Fibroblast of lung (primary cell): Measurements from ENCODE around the gene SMIM36. TPM values are rescaled to one million over a fixed set of nuclear protein-coding genes. Genes with fewer than 3 reads are reported as not detected.

ENCODE experiments used
- DNase-seq, 2 donors: peaks; one replicate each; pipeline versions ENCODE4 v3.0.0 to v3.0.0-alpha.2; 2010; ENCODE audit warnings: low read depth in 2 of 2
- H2AFZ ChIP-seq: 2 replicates; pipeline ENCODE4 v1.5.1; 2012; ENCODE audit warnings: low read length, control low read depth, inconsistent platforms
- H3K27ac ChIP-seq: 2 replicates; pipeline ENCODE4 v1.5.1; 2011; ENCODE audit warnings: low read length, control low read depth; ENCODE audit not compliant: insufficient read depth
- H3K27me3 ChIP-seq: 2 replicates; pipeline ENCODE4 v1.5.1; 2011; ENCODE audit warnings: mild to moderate bottlenecking, low read length; ENCODE audit not compliant: control insufficient read depth, insufficient read depth
- H3K36me3 ChIP-seq: 2 replicates; pipeline ENCODE4 v1.5.1; 2011; ENCODE audit warnings: low read length; ENCODE audit not compliant: control insufficient read depth, insufficient read depth
- H3K4me1 ChIP-seq: 2 replicates; pipeline ENCODE4 v1.5.1; 2011; ENCODE audit warnings: low read length; ENCODE audit not compliant: control insufficient read depth, insufficient read depth; ENCODE audit errors: extremely low read depth
- H3K4me2 ChIP-seq: 2 replicates; pipeline ENCODE4 v1.5.1; 2011; ENCODE audit warnings: low read length, control low read depth; ENCODE audit not compliant: insufficient read depth; ENCODE audit errors: extremely low read depth
- H3K4me3 ChIP-seq, 4 experiments: fragments of 200-600 bp in 1 of 4; sonication (generic) in 1 of 4; replicated peaks in 1 of 4; 2 replicates each; pipeline ENCODE4 v1.5.1; 2011 to 2016; ENCODE audit warnings: low read length in 4 of 4, low read depth in 3 of 4, mild to moderate bottlenecking in 3 of 4, control low read depth in 2 of 4, inconsistent platforms in 1 of 4, mixed read lengths in 1 of 4; ENCODE audit not compliant: insufficient read depth in 1 of 4; ENCODE audit errors: control extremely low read depth in 1 of 4
- H3K79me2 ChIP-seq: 2 replicates; pipeline ENCODE4 v1.5.1; 2012; ENCODE audit warnings: mild to moderate bottlenecking, low read length, inconsistent platforms; ENCODE audit not compliant: control insufficient read depth, insufficient read depth
- H3K9ac ChIP-seq: 2 replicates; pipeline ENCODE4 v1.5.1; 2011; ENCODE audit warnings: mild to moderate bottlenecking, low read length, control low read depth; ENCODE audit not compliant: insufficient read depth
- H3K9me3 ChIP-seq: 2 replicates; pipeline ENCODE4 v1.5.1; 2012; ENCODE audit warnings: low read depth, low read length; ENCODE audit not compliant: control insufficient read depth, insufficient read depth
- H4K20me1 ChIP-seq: 2 replicates; pipeline ENCODE4 v1.5.1; 2011; ENCODE audit warnings: low read length; ENCODE audit not compliant: control insufficient read depth, insufficient read depth; ENCODE audit errors: extremely low read depth
- CTCF ChIP-seq, 2 donors: IDR thresholded peaks in 1 of 2; conservative IDR thresholded peaks in 1 of 2; 1 replicate in 1 of 2; 2 replicates in 1 of 2; pipeline ENCODE4 v1.5.1; 2011 to 2012; ENCODE audit warnings: low read length in 2 of 2, control low read depth in 1 of 2, inconsistent platforms in 1 of 2, low read depth in 1 of 2, mild to moderate bottlenecking in 1 of 2
- EZH2 ChIP-seq: IDR thresholded peaks from 2 replicates; pipeline ENCODE4 v1.5.1; 2012; ENCODE audit warnings: low read length, control low read depth, mild to moderate bottlenecking; ENCODE audit errors: missing control alignments
- polyA plus RNA-seq, 2 donors: library from polyadenylated mRNA; depleted of rRNA in 1 of 2; stranded (reverse) in 1 of 2; unstranded in 1 of 2; fragments of >200 nt; gene quantifications; 2 replicates each; pipeline ENCODE4 v1.2.1, GENCODE V29; 2011 to 2012; ENCODE audit warnings: missing spikeins in 1 of 2
- total RNA-seq: library from RNA; depleted of rRNA; stranded (reverse); fragments of >200 nt; gene quantifications from 2 replicates; pipeline ENCODE4 v1.2.1, GENCODE V29; 2014

SMIM36 gene
- total and polyA plus RNA-seq, 2 donors (not counting 1 experiment from before 2014, with no cell fraction given): not detected

DNA sequence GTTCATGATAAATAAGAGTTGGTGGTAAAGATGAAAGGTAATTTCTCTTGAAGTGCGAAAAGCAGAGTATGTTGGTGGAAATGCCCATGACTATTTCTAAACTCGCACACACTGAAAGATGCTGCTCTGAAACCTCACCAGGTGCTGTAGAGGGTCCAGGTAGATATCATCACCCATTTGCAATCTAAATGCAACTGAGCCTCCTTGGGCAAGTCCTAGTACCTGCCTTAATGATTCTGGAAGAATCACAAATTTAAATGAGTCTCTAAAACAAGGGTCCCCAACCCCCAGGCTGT, 83.7 kb downstream of the SMIM36 start:
- Histone ChIP-seq H2AFZ (no peak overlapping the region), H3K4me1 (peaks cover 4% of the 10 kb centered on the region), H3K36me3 (no peaks in the 10 kb centered on the region), H3K4me3 (no peak overlapping the region), H3K9me3 (no peaks in the 10 kb centered on the region), H3K27me3 (no peaks in the 10 kb centered on the region), H4K20me1 (no peaks in the 10 kb centered on the region), H3K79me2 (no peaks in the 10 kb centered on the region), H3K9ac (no peak overlapping the region), H3K27ac (no peak overlapping the region), H3K4me2 (no peak overlapping the region)
- TF ChIP-seq EZH2 (no peak), CTCF (conservative IDR thresholded peaks at IDR 0.05 in 1 of 2, IDR thresholded peaks at IDR 0.05 in 1 of 2; ENCODE audit: low read depth in 1 of 2, low read length in 2 of 2) (no peak)
- DNase-seq: no peak

- Histone ChIP-seq H4K20me1 (no peaks in the 10 kb centered on the region), H3K36me3 (no peaks in the 10 kb centered on the region), H2AFZ (no peak overlapping the region), H3K27ac (no peak overlapping the region), H3K4me1 (peaks cover 6% of the 10 kb centered on the region), H3K9ac (no peak overlapping the region), H3K4me2 (no peak overlapping the region), H3K79me2 (no peaks in the 10 kb centered on the region), H3K27me3 (no peaks in the 10 kb centered on the region), H3K9me3 (no peaks in the 10 kb centered on the region), H3K4me3 (no peak overlapping the region)
- DNase-seq: peak in 1 of 2 donors; percentile 93
- TF ChIP-seq CTCF (conservative IDR thresholded peaks at IDR 0.05 in 1 of 2, IDR thresholded peaks at IDR 0.05 in 1 of 2; ENCODE audit: low read depth in 1 of 2, low read length in 2 of 2) (no peak), EZH2 (no peak)
These were observed 84.2 kb downstream of the SMIM36 start for GRCh38 chr17:55426851-55427586.

DNA sequence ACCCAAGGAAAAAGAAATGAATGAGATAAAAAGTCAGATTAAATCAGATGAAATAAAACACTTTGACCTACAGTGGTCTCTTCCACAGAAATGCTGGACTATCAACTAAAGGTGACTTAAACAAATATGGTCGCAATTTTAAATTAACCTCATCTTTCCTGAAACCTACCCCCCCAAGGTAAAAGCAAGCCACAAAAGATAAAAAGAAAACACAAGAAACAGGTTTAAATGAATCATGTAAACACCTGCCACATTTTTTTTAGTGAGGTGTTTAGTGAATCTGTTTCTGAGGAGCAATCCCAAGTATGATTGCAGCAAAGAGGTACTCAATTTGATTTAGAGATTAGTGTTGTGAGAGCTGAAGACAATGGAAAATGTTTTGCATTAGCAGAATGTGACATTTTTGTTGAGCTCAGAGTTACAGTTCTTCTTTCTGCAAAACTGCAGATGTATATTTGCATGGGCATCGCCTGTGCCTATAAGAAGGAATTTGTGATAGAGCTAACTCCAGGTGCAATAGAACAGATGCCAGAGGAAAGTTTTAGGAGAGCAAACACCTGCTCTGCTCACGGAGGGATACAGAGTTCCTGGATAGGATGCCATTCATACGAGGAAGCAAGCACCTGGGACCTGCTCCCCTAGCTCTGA, 86.2 kb downstream of the SMIM36 start:
- Histone ChIP-seq H3K79me2 (peaks cover 6% of the 10 kb centered on the region), H4K20me1 (no peaks in the 10 kb centered on the region), H3K9me3 (no peaks in the 10 kb centered on the region), H3K36me3 (no peaks in the 10 kb centered on the region), H3K27me3 (no peaks in the 10 kb centered on the region), H2AFZ (no peak overlapping the region), H3K4me1 (peaks cover 4% of the 10 kb centered on the region), H3K9ac (no peak overlapping the region), H3K4me2 (no peak overlapping the region), H3K27ac (no peak overlapping the region), H3K4me3 (no peak overlapping the region)
- DNase-seq: no peak
- TF ChIP-seq CTCF (conservative IDR thresholded peaks at IDR 0.05 in 1 of 2, IDR thresholded peaks at IDR 0.05 in 1 of 2; ENCODE audit: low read depth in 1 of 2, low read length in 2 of 2): no peak
- TF ChIP-seq EZH2: no peak
